GM12801 (cell line): ENCODE data around the gene MAP4K3.

ENCODE experiments used
- CTCF ChIP-seq: IDR thresholded peaks from one replicate; pipeline ENCODE4 v1.5.1; 2011; ENCODE audit warnings: control low read depth; ENCODE audit not compliant: insufficient read length; ENCODE audit errors: extremely low read depth

Gene MAP4K3

GRCh38 chr2:39361511-39361910 is 75.6 kb downstream of the MAP4K3 start:
- no peak for TF ChIP-seq CTCF

GRCh38 chr2:39359453-39360038 is 77.5 kb downstream of the MAP4K3 start:
- TF ChIP-seq CTCF, result no peak

- no peak for TF ChIP-seq CTCF
These were observed 80.0 kb downstream of the MAP4K3 start for GRCh38 chr2:39356922-39357639.

GRCh38 chr2:39350658-39351057 is 86.4 kb downstream of the MAP4K3 start:
- TF ChIP-seq CTCF, result no peak

GRCh38 chr2:39338502-39338901 is 98.6 kb downstream of the MAP4K3 start:
- TF ChIP-seq CTCF, result no peak

- no peak for TF ChIP-seq CTCF
These were observed 101.2 kb downstream of the MAP4K3 start for GRCh38 chr2:39335930-39336329.

- no peak for TF ChIP-seq CTCF
These were observed 102.1 kb downstream of the MAP4K3 start for GRCh38 chr2:39334978-39335377.
